GM15510 (cell line): ENCODE data around the gene PGM1.

ENCODE experiments used
- POLR2A ChIP-seq: IDR thresholded peaks from 3 replicates; pipeline ENCODE4 v1.6.1; 2011; ENCODE audit warnings: borderline replicate concordance; ENCODE audit not compliant: insufficient read length; ENCODE audit errors: extremely low read depth

PGM1 gene

GRCh38 chr1:63669151-63669961 is 76.1 kb downstream of the PGM1 start:
- TF ChIP-seq POLR2A, result no peak

GRCh38 chr1:63670164-63670563 is 77.0 kb downstream of the PGM1 start:
- TF ChIP-seq POLR2A, result no peak

DNA sequence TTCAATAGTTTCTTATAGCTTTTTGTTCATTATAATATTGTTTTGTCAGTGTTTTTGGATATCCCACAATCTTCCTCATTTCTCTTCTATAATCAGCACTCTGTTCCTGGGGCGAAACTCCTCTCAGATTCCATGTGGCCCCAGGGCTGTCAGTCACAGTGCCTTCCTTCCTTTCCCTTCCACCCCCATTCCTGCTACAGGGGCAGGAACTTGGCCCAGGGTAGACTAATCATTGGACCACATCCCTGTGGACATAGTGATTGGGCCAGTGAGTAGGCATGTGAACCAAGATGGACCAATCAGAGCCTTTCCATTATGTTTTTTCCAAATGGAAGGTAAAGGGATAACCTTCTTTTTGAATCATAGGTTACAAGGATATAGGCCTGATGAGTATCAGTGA is 78.3 kb downstream of the PGM1 start:
- no peak for TF ChIP-seq POLR2A

DNA sequence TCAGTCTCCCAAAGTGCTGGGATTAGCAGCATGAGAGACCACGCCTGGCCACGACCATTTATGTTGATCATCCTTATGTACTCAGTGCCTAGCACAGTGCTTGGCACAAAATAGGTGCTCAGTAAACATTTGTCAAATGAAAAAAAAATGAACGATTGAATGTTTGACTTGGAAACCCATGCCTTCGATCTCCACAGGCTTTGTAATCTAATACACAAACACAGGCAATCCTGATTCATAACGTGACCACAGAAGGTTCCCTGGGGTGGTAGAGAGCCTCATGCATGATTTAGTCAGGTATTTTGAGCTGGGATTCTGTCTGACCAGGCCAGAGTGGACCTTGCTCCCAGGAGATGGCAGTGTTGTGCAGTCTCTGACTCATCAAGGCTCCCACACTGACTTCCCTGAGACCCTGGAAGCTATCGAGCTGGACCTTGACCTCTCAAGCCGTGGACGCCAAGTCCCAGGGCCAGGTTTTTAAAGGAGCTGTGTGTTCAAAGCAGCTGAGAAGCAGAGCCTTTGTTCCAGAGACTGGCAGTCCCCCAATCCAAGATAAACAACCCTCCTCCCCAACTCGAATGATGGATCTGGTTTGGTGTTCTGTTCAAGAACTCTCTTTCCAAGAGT is 81.1 kb downstream of the PGM1 start:
- no peak for TF ChIP-seq POLR2A

- TF ChIP-seq POLR2A, result no peak
These were observed 81.7 kb downstream of the PGM1 start for GRCh38 chr1:63674865-63675419.

- no peak for TF ChIP-seq POLR2A
These were observed 82.3 kb downstream of the PGM1 start for GRCh38 chr1:63675420-63675931.

- TF ChIP-seq POLR2A, result no peak
These were observed 84.3 kb downstream of the PGM1 start for GRCh38 chr1:63677497-63677896.

GRCh38 chr1:63678200-63678599 is 85.0 kb downstream of the PGM1 start:
- TF ChIP-seq POLR2A, result no peak

DNA sequence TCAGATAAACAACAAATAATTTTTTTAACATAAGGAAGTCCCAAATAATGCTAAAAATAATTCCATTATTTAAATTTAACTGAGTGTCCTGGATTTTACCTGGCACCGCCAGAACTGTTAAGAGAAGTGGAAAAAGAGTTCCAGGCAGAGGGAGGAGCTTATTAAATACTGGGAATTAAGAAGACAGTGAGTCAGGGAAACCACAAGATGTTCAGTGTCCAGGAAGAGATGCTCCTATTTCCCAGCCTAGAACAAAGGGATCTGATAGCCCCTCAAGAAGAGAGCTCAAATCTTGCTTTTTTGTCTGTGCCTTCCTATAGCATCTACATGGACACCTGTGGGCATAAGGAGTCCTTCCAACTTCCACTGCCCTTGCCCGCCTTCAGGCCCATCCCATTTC is 85.9 kb downstream of the PGM1 start:
- no peak for TF ChIP-seq POLR2A

GRCh38 chr1:63679589-63679988 is 86.4 kb downstream of the PGM1 start:
- no peak for TF ChIP-seq POLR2A

- TF ChIP-seq POLR2A, result no peak
These were observed 89.7 kb downstream of the PGM1 start for GRCh38 chr1:63682936-63683335.

- TF ChIP-seq POLR2A, result no peak
These were observed 90.5 kb downstream of the PGM1 start for GRCh38 chr1:63683759-63684158.

GRCh38 chr1:63686696-63687095 is 93.5 kb downstream of the PGM1 start:
- no peak for TF ChIP-seq POLR2A

- no peak for TF ChIP-seq POLR2A
These were observed 95.2 kb downstream of the PGM1 start for GRCh38 chr1:63688302-63688890.
